ENCODE data around the gene MAPKAPK3.

GRCh38 chr3:50696276-50696675 is 79.3 kb downstream of the MAPKAPK3 start:
- TF ChIP-seq POLR2A (IDR thresholded peaks at IDR 0.05) (no peak), CTCF (IDR thresholded peaks at IDR 0.05) (no peak)
